Hepatocyte (in vitro differentiated cells): ENCODE results near the gene CREB5. TPM values are rescaled to one million over a fixed set of nuclear protein-coding genes. Genes with fewer than 3 reads are reported as not detected.
"Not testable (repeated sequence)": the region's sequence is repeated elsewhere in the genome, so short reads cannot be mapped to it uniquely, and the experiment has no call there.

ENCODE experiments used
- DNase-seq: peaks from one replicate; pipeline ENCODE4 v3.0.0-alpha.2; 2016; ENCODE audit warnings: low spot score
- H2AFZ ChIP-seq: fragments of 200-600 bp; sonication (generic); 2 replicates; pipeline ENCODE4 v1.6.0; 2016; ENCODE audit warnings: antibody characterized with exemption, mild to moderate bottlenecking
- H3K27ac ChIP-seq: fragments of 200-600 bp; sonication (generic); 2 replicates; pipeline ENCODE4 v1.5.1; 2016; ENCODE audit warnings: mild to moderate bottlenecking
- H3K27me3 ChIP-seq: fragments of 200-600 bp; sonication (generic); 2 replicates; pipeline ENCODE4 v1.6.1; 2016
- H3K36me3 ChIP-seq: fragments of 200-600 bp; sonication (generic); replicated peaks from 2 replicates; pipeline ENCODE4 v1.5.1; 2016; ENCODE audit warnings: low read depth; ENCODE audit not compliant: insufficient read depth
- H3K4me1 ChIP-seq: fragments of 200-600 bp; sonication (generic); 2 replicates; pipeline ENCODE4 v1.5.1; 2016; ENCODE audit warnings: mild to moderate bottlenecking, moderate library complexity; ENCODE audit not compliant: insufficient read depth
- H3K4me2 ChIP-seq: fragments of 200-600 bp; sonication (generic); 2 replicates; pipeline ENCODE4 v1.6.0; 2016
- H3K4me3 ChIP-seq: fragments of 200-600 bp; sonication (generic); 2 replicates; pipeline ENCODE4 v1.5.1; 2016; ENCODE audit warnings: mild to moderate bottlenecking
- H3K79me2 ChIP-seq: fragments of 200-600 bp; sonication (generic); 2 replicates; pipeline ENCODE4 v1.6.0; 2017; ENCODE audit warnings: mild to moderate bottlenecking
- H3K9me2 ChIP-seq: fragments of 200-600 bp; sonication (generic); replicated peaks from 2 replicates; pipeline ENCODE4 v1.6.0; 2017; ENCODE audit warnings: mild to moderate bottlenecking; ENCODE audit not compliant: insufficient read depth
- H3K9me3 ChIP-seq: fragments of 200-600 bp; sonication (generic); 2 replicates; pipeline ENCODE4 v1.5.1; 2016; ENCODE audit warnings: low read depth, mild to moderate bottlenecking
- H4K20me1 ChIP-seq: fragments of 200-600 bp; sonication (generic); 2 replicates; pipeline ENCODE4 v1.6.0; 2016; ENCODE audit warnings: mild to moderate bottlenecking; ENCODE audit not compliant: insufficient read depth, poor library complexity, severe bottlenecking
- EZH2 ChIP-seq: fragments of 200-600 bp; sonication (generic); IDR thresholded peaks from 2 replicates; pipeline ENCODE4 v1.6.1; 2016; ENCODE audit warnings: antibody characterized with exemption, mild to moderate bottlenecking, borderline replicate concordance
- EZH2phosphoT487 ChIP-seq: fragments of 200-600 bp; sonication (generic); IDR thresholded peaks from one replicate; pipeline ENCODE4 v1.6.1; 2018; ENCODE audit warnings: antibody characterized with exemption, mild to moderate bottlenecking, low read depth, moderate library complexity; ENCODE audit not compliant: unreplicated experiment, severe bottlenecking
- WGBS: methylation state at CpG from one replicate; pipeline ENCODE4 v1.1.6; 2016; ENCODE audit warnings: low lambda C conversion rate; ENCODE audit errors: missing lambda C conversion rate; 5-methylcytosine and 5-hydroxymethylcytosine counted together
- polyA plus RNA-seq: library from polyadenylated mRNA; unstranded; fragments of >200 nt; fragmentation: Nextera tagmentation; extraction: Ambion mirVana; gene quantifications from 2 replicates; pipeline ENCODE4 v1.2.1, GENCODE V29; 2016
- total RNA-seq: library from RNA; depleted of rRNA; stranded (reverse); fragments of >200 nt; gene quantifications from 2 replicates; pipeline ENCODE4 v1.2.3, GENCODE V29; 2014
- TF ChIP-seq, protein P1 (sequence below): fragments of 200-600 bp; sonication (generic); IDR thresholded peaks from 2 replicates; pipeline ENCODE4 v1.5.1; 2016; ENCODE audit warnings: antibody characterized with exemption, mild to moderate bottlenecking; ENCODE audit not compliant: poor library complexity

CREB5 gene
- total and polyA plus RNA-seq, 2 experiments from 2014 or later = 14.0 to 27.9 TPM

DNA sequence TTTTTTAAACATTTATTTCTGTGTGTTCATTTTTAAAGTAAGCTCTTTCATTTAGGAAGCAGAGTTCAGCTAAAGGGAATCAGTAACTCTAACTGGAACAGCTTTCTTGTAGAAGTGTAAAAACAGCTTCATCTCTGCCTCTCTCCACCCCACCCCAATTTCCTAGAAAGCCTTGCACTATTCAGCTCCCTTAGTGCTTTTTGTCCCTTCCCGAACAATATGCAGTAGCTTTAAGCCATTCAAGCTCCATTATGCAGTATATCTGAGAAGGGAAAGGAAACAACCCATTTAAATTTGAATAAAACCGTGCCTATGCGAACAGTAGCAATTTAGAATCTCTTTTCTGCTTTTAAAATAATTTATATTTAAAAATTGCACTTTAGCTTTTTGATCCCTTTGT lies 411.3 kb downstream of the CREB5 start:
- DNase-seq = no peak
- Histone ChIP-seq H3K4me3 (no peak overlapping the region), H3K27me3 (no peaks in the 10 kb centered on the region), H3K4me2 (no peak overlapping the region), H3K9me2 (no peaks in the 10 kb centered on the region), H2AFZ (no peak overlapping the region), H3K36me3 (no peaks in the 10 kb centered on the region), H3K4me1 (no peaks in the 10 kb centered on the region), H3K27ac (no peak overlapping the region), H4K20me1 (no peaks in the 10 kb centered on the region), H3K79me2 (no peaks in the 10 kb centered on the region), H3K9me3 (no peaks in the 10 kb centered on the region)
- TF ChIP-seq EZH2 = no peak
- no peak for TF ChIP-seq EZH2phosphoT487
- TF ChIP-seq, protein P1, sequence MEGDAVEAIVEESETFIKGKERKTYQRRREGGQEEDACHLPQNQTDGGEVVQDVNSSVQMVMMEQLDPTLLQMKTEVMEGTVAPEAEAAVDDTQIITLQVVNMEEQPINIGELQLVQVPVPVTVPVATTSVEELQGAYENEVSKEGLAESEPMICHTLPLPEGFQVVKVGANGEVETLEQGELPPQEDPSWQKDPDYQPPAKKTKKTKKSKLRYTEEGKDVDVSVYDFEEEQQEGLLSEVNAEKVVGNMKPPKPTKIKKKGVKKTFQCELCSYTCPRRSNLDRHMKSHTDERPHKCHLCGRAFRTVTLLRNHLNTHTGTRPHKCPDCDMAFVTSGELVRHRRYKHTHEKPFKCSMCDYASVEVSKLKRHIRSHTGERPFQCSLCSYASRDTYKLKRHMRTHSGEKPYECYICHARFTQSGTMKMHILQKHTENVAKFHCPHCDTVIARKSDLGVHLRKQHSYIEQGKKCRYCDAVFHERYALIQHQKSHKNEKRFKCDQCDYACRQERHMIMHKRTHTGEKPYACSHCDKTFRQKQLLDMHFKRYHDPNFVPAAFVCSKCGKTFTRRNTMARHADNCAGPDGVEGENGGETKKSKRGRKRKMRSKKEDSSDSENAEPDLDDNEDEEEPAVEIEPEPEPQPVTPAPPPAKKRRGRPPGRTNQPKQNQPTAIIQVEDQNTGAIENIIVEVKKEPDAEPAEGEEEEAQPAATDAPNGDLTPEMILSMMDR = no peak
- 84% methylated on average over 3 of the region's 3 CpGs for WGBS

DNA sequence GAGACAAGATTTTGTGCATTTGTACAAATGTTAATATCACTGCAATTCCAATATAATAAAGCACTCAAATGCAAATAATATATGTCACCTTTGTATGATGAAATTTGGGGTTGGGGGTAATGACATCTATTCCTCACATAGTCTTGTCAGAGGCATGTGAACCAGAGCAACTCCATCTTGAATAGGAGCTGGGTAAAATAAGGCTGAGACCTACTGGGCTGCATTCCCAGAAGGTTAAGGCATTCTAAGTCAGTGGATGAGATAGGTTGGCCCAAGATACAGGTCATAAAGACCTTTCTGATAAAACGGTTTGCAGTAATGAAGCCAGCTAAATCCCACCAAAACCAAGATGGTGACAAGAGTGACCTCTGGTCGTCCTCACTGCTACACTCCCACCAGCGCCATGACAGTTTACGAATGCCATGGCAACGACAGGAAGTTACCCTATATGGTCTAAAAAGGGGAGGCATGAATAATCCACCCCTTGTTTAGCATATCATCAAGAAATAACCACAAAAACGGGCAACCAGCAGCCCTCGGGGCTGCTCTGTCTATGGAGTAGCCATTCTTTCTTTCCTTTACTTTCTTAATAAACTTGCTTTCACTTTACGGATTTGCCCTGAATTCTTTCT lies 413.6 kb downstream of the CREB5 start:
- not testable (repeated sequence) for H2AFZ ChIP-seq, H3K27ac ChIP-seq, H3K36me3 ChIP-seq, H3K27me3 ChIP-seq, H3K9me3 ChIP-seq, H3K4me1 ChIP-seq, H4K20me1 ChIP-seq, H3K4me3 ChIP-seq, H3K4me2 ChIP-seq, H3K9me2 ChIP-seq, DNase-seq, H3K79me2 ChIP-seq
- WGBS = 92% methylated on average over 8 of the region's 8 CpGs

DNA sequence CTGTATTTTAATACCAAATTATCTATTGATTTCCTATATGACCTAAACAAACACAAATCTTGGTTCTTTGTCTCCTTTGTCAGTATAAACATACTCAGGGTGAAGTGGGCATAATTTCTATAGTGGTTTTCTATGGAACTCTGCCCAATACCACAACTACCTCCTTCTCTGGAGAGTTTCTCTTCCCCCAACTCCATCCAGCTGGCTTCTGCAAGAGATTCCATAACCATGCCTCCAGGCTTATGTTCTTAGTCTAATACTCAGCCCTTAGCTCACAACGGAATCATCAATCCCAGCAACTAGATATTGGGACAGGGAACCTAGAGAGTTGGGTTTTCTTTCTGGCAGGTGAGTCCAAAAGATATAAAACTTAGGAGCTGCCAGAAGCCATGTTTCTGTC lies 418.5 kb downstream of the CREB5 start:
- Histone ChIP-seq H3K27me3 (peaks cover 5% of the 10 kb centered on the region), H3K36me3 (no peaks in the 10 kb centered on the region), H2AFZ (no peak overlapping the region), H3K9me2 (no peaks in the 10 kb centered on the region), H3K4me3 (no peak overlapping the region), H3K4me2 (no peak overlapping the region), H3K79me2 (no peaks in the 10 kb centered on the region), H3K4me1 (no peaks in the 10 kb centered on the region), H3K9me3 (no peaks in the 10 kb centered on the region), H4K20me1 (no peaks in the 10 kb centered on the region), H3K27ac (no peak overlapping the region)
- no peak for DNase-seq
- 86% methylated on average over 1 of the region's 1 CpG for WGBS
- TF ChIP-seq, protein P1 = no peak
- no peak for TF ChIP-seq EZH2phosphoT487
- TF ChIP-seq EZH2 = no peak

DNA sequence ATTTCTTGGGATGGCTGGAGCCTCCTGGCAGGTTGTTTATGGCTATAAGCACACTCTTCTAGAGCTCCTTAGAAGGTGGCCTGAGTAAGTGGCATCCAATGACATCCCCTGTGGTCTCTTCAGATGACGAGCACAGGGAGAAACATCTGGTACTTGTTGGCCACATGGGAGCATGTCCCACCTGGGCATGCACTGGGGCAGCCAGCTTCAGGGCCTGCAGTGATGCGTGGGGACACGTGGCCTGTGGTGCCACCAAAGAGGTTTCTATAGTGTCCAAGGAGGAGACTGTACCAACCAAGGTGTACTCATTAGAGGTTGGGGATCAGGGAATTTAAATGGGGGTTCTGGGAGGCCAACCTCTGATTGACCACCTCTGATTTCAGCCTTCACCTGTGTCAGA lies 420.4 kb downstream of the CREB5 start:
- Histone ChIP-seq H4K20me1 (no peaks in the 10 kb centered on the region), H3K4me2 (no peak overlapping the region), H3K27ac (no peak overlapping the region), H3K79me2 (no peaks in the 10 kb centered on the region), H3K4me3 (no peak overlapping the region), H3K27me3 (peaks cover 5% of the 10 kb centered on the region), H3K36me3 (no peaks in the 10 kb centered on the region), H2AFZ (no peak overlapping the region), H3K9me3 (no peaks in the 10 kb centered on the region), H3K9me2 (no peaks in the 10 kb centered on the region), H3K4me1 (no peaks in the 10 kb centered on the region)
- TF ChIP-seq, protein P1 = no peak
- no peak for TF ChIP-seq EZH2
- no peak for TF ChIP-seq EZH2phosphoT487
- 92% methylated on average over 3 of the region's 3 CpGs for WGBS
- DNase-seq = no peak
